ENCODE results near the gene PHETA1.

Gene PHETA1

GRCh38 chr12:111322336-111323250 is 46.3 kb downstream of the PHETA1 start:
- H3K4me1 ChIP-seq (ENCODE audit: control insufficient read depth, insufficient read depth, low read length): no peaks in the 10 kb centered on the region
- no peak overlapping the region for H3K27ac ChIP-seq (ENCODE audit: insufficient read depth, low read depth, low read length, poor library complexity, severe bottlenecking)
- no peaks in the 10 kb centered on the region for H3K27me3 ChIP-seq (ENCODE audit: control insufficient read depth, insufficient read depth, low read length, poor library complexity, severe bottlenecking)
- no peaks in the 10 kb centered on the region for H3K9me3 ChIP-seq (ENCODE audit: control insufficient read depth, low read length)
- no peak overlapping the region for H3K4me3 ChIP-seq (ENCODE audit: insufficient read depth, low read depth, low read length)
- 92% methylated on average over 25 of the region's 25 CpGs for WGBS, 2 experiments
- H3K36me3 ChIP-seq (ENCODE audit: control insufficient read depth, insufficient read depth, low read length): no peaks in the 10 kb centered on the region

GRCh38 chr12:111321317-111321716 is 47.6 kb downstream of the PHETA1 start:
- H3K9me3 ChIP-seq (ENCODE audit: control insufficient read depth, low read length): no peaks in the 10 kb centered on the region
- no peak overlapping the region for H3K27ac ChIP-seq (ENCODE audit: insufficient read depth, low read depth, low read length, poor library complexity, severe bottlenecking)
- no peak overlapping the region for H3K4me3 ChIP-seq (ENCODE audit: insufficient read depth, low read depth, low read length)
- no peaks in the 10 kb centered on the region for H3K36me3 ChIP-seq (ENCODE audit: control insufficient read depth, insufficient read depth, low read length)
- no peaks in the 10 kb centered on the region for H3K4me1 ChIP-seq (ENCODE audit: control insufficient read depth, insufficient read depth, low read length)
- WGBS, 2 experiments: 88 to 97% methylated on average over 5 of the region's 5 CpGs
- no peaks in the 10 kb centered on the region for H3K27me3 ChIP-seq (ENCODE audit: control insufficient read depth, insufficient read depth, low read length, poor library complexity, severe bottlenecking)

GRCh38 chr12:111320258-111321050 is 48.4 kb downstream of the PHETA1 start:
- Histone ChIP-seq H3K4me3 (ENCODE audit: insufficient read depth, low read depth, low read length) (no peak overlapping the region), H3K27me3 (ENCODE audit: control insufficient read depth, insufficient read depth, low read length, poor library complexity, severe bottlenecking) (no peaks in the 10 kb centered on the region), H3K27ac (ENCODE audit: insufficient read depth, low read depth, low read length, poor library complexity, severe bottlenecking) (no peak overlapping the region), H3K9me3 (ENCODE audit: control insufficient read depth, low read length) (no peaks in the 10 kb centered on the region), H3K36me3 (ENCODE audit: control insufficient read depth, insufficient read depth, low read length) (no peaks in the 10 kb centered on the region), H3K4me1 (ENCODE audit: control insufficient read depth, insufficient read depth, low read length) (no peaks in the 10 kb centered on the region)
- 95 to 96% methylated on average over 67 of the region's 67 CpGs for WGBS, 2 experiments

- Histone ChIP-seq H3K36me3 (ENCODE audit: control insufficient read depth, insufficient read depth, low read length) (no peaks in the 10 kb centered on the region), H3K27me3 (ENCODE audit: control insufficient read depth, insufficient read depth, low read length, poor library complexity, severe bottlenecking) (no peaks in the 10 kb centered on the region), H3K4me3 (ENCODE audit: insufficient read depth, low read depth, low read length) (no peak overlapping the region), H3K4me1 (ENCODE audit: control insufficient read depth, insufficient read depth, low read length) (no peaks in the 10 kb centered on the region), H3K27ac (ENCODE audit: insufficient read depth, low read depth, low read length, poor library complexity, severe bottlenecking) (no peak overlapping the region), H3K9me3 (ENCODE audit: control insufficient read depth, low read length) (no peaks in the 10 kb centered on the region)
- 95% methylated on average over 32 of the region's 32 CpGs for WGBS, 2 experiments
Observed at GRCh38 chr12:111319600-111320257, 49.2 kb downstream of the PHETA1 start.

GRCh38 chr12:111318450-111318849 is 50.4 kb downstream of the PHETA1 start:
- H3K27ac ChIP-seq (ENCODE audit: insufficient read depth, low read depth, low read length, poor library complexity, severe bottlenecking): no peak overlapping the region
- no peaks in the 10 kb centered on the region for H3K36me3 ChIP-seq (ENCODE audit: control insufficient read depth, insufficient read depth, low read length)
- H3K4me1 ChIP-seq (ENCODE audit: control insufficient read depth, insufficient read depth, low read length): no peaks in the 10 kb centered on the region
- no peaks in the 10 kb centered on the region for H3K27me3 ChIP-seq (ENCODE audit: control insufficient read depth, insufficient read depth, low read length, poor library complexity, severe bottlenecking)
- 89 to 92% methylated on average over 6 of the region's 6 CpGs for WGBS, 2 experiments
- no peak overlapping the region for H3K4me3 ChIP-seq (ENCODE audit: insufficient read depth, low read depth, low read length)
- H3K9me3 ChIP-seq (ENCODE audit: control insufficient read depth, low read length): no peaks in the 10 kb centered on the region

GRCh38 chr12:111316671-111317070 is 52.2 kb downstream of the PHETA1 start:
- Histone ChIP-seq H3K4me1 (ENCODE audit: control insufficient read depth, insufficient read depth, low read length) (no peaks in the 10 kb centered on the region), H3K27me3 (ENCODE audit: control insufficient read depth, insufficient read depth, low read length, poor library complexity, severe bottlenecking) (no peaks in the 10 kb centered on the region), H3K27ac (ENCODE audit: insufficient read depth, low read depth, low read length, poor library complexity, severe bottlenecking) (no peak overlapping the region), H3K4me3 (ENCODE audit: insufficient read depth, low read depth, low read length) (no peak overlapping the region), H3K9me3 (ENCODE audit: control insufficient read depth, low read length) (no peaks in the 10 kb centered on the region), H3K36me3 (ENCODE audit: control insufficient read depth, insufficient read depth, low read length) (no peaks in the 10 kb centered on the region)
- WGBS, 2 experiments: 97 to 98% methylated on average over 5 of the region's 5 CpGs

- H3K36me3 ChIP-seq (ENCODE audit: control insufficient read depth, insufficient read depth, low read length): no peaks in the 10 kb centered on the region
- H3K4me3 ChIP-seq (ENCODE audit: insufficient read depth, low read depth, low read length): no peak overlapping the region
- H3K9me3 ChIP-seq (ENCODE audit: control insufficient read depth, low read length): no peaks in the 10 kb centered on the region
- no peak overlapping the region for H3K27ac ChIP-seq (ENCODE audit: insufficient read depth, low read depth, low read length, poor library complexity, severe bottlenecking)
- 93 to 94% methylated on average over 7 of the region's 7 CpGs for WGBS, 2 experiments
- no peaks in the 10 kb centered on the region for H3K4me1 ChIP-seq (ENCODE audit: control insufficient read depth, insufficient read depth, low read length)
- no peaks in the 10 kb centered on the region for H3K27me3 ChIP-seq (ENCODE audit: control insufficient read depth, insufficient read depth, low read length, poor library complexity, severe bottlenecking)
Observed at GRCh38 chr12:111314953-111315539, 53.8 kb downstream of the PHETA1 start.

GRCh38 chr12:111313833-111314259 is 55.0 kb downstream of the PHETA1 start:
- Histone ChIP-seq H3K36me3 (ENCODE audit: control insufficient read depth, insufficient read depth, low read length) (no peaks in the 10 kb centered on the region), H3K27ac (ENCODE audit: insufficient read depth, low read depth, low read length, poor library complexity, severe bottlenecking) (no peak overlapping the region)
- WGBS, 2 experiments: 11 to 13% methylated on average over 8 of the region's 8 CpGs

GRCh38 chr12:111312708-111313107 is 56.2 kb downstream of the PHETA1 start:
- Histone ChIP-seq H3K36me3 (ENCODE audit: control insufficient read depth, insufficient read depth, low read length) (no peaks in the 10 kb centered on the region), H3K27ac (ENCODE audit: insufficient read depth, low read depth, low read length, poor library complexity, severe bottlenecking) (no peak overlapping the region), H3K9me3 (ENCODE audit: control insufficient read depth, low read length) (no peaks in the 10 kb centered on the region), H3K4me3 (ENCODE audit: insufficient read depth, low read depth, low read length) (no peak overlapping the region), H3K4me1 (ENCODE audit: control insufficient read depth, insufficient read depth, low read length) (no peaks in the 10 kb centered on the region), H3K27me3 (ENCODE audit: control insufficient read depth, insufficient read depth, low read length, poor library complexity, severe bottlenecking) (no peaks in the 10 kb centered on the region)
- 83 to 89% methylated on average over 5 of the region's 5 CpGs for WGBS, 2 experiments

More at GRCh38 chr12:111313833-111314259, 55.0 kb downstream of the PHETA1 start:
- Histone ChIP-seq H3K4me3 (ENCODE audit: insufficient read depth, low read depth, low read length) (no peak overlapping the region), H3K4me1 (ENCODE audit: control insufficient read depth, insufficient read depth, low read length) (no peaks in the 10 kb centered on the region), H3K9me3 (ENCODE audit: control insufficient read depth, low read length) (no peaks in the 10 kb centered on the region), H3K27me3 (ENCODE audit: control insufficient read depth, insufficient read depth, low read length, poor library complexity, severe bottlenecking) (no peaks in the 10 kb centered on the region)
